Stimulated activated CD8-positive, alpha-beta memory T cell treated with anti-CD3 and anti-CD28 coated beads, Interleukin-2, amount 100 ng/mL, for 48 hours (primary cell): ENCODE results near the gene CADM1.

ENCODE experiments used
- DNase-seq, 2 donors: peaks; one replicate each; pipeline ENCODE4 v3.0.0-alpha.2; 2020; ENCODE audit warnings: low read depth in 2 of 2

CADM1 gene

GRCh38 chr11:115515647-115516395 is 11.6 kb upstream of the CADM1 start:
- no peak for DNase-seq

GRCh38 chr11:115506954-115507675 is 2.9 kb upstream of the CADM1 start:
- DNase-seq: no peak

- DNase-seq: no peak
Measured at GRCh38 chr11:115505175-115505574, 960 bp upstream of the CADM1 start.

GRCh38 chr11:115503886-115504275 is 334 bp downstream of the CADM1 start:
- no peak for DNase-seq

- no peak for DNase-seq
Measured at GRCh38 chr11:115503083-115503885, 931 bp downstream of the CADM1 start.

- no peak for DNase-seq
Measured at GRCh38 chr11:115502636-115503082, 1.6 kb downstream of the CADM1 start.

- DNase-seq: no peak
Measured at GRCh38 chr11:115501893-115502589, 2.2 kb downstream of the CADM1 start.

- no peak for DNase-seq
Measured at GRCh38 chr11:115501502-115501892, 2.7 kb downstream of the CADM1 start.

- DNase-seq: no peak
Measured at GRCh38 chr11:115500547-115501501, 3.4 kb downstream of the CADM1 start.

- DNase-seq: no peak
Measured at GRCh38 chr11:115499891-115500290, 4.3 kb downstream of the CADM1 start.

GRCh38 chr11:115499241-115499799 is 4.9 kb downstream of the CADM1 start:
- DNase-seq: no peak

GRCh38 chr11:115498354-115498753 is 5.9 kb downstream of the CADM1 start:
- no peak for DNase-seq

GRCh38 chr11:115497303-115497702 is 6.9 kb downstream of the CADM1 start:
- DNase-seq: no peak

GRCh38 chr11:115496892-115497291 is 7.3 kb downstream of the CADM1 start:
- DNase-seq: no peak

- no peak for DNase-seq
Measured at GRCh38 chr11:115493905-115494304, 10.3 kb downstream of the CADM1 start.

- DNase-seq: no peak
Measured at GRCh38 chr11:115493488-115493887, 10.7 kb downstream of the CADM1 start.

- DNase-seq: no peak
Measured at GRCh38 chr11:115489466-115489865, 14.7 kb downstream of the CADM1 start.

- DNase-seq: no peak
Measured at GRCh38 chr11:115488945-115489344, 15.3 kb downstream of the CADM1 start.

- no peak for DNase-seq
Measured at GRCh38 chr11:115481528-115481927, 22.7 kb downstream of the CADM1 start.

- DNase-seq: no peak
Measured at GRCh38 chr11:115480611-115481010, 23.6 kb downstream of the CADM1 start.
